SK-N-SH (cell line): ENCODE data around the gene OR2A5. TPM values are rescaled to one million over a fixed set of nuclear protein-coding genes. Genes with fewer than 3 reads are reported as not detected.

Source experiments
- FOXJ3 ChIP-seq: sonication (generic); formaldehyde crosslinking; IDR thresholded peaks from 2 replicates; pipeline ENCODE4 v1.5.1; 2020; ENCODE audit warnings: mild to moderate bottlenecking, missing genetic modification reagents
- NFIC ChIP-seq: IDR thresholded peaks from 2 replicates; pipeline ENCODE4 v1.4.0; 2012; ENCODE audit warnings: borderline replicate concordance
- polyA plus RNA-seq, 3 experiments: library from polyadenylated mRNA; depleted of rRNA; stranded (reverse); fragments of >200 nt; gene quantifications; 2 replicates each; pipeline ENCODE4 v1.2.3, GENCODE V29; 2012
- small RNA-seq, 7 experiments: library from RNA; depleted of rRNA; stranded (forward); fragments of <200 nt; gene quantifications; one replicate each; pipeline ENCODE3, GENCODE V24; 2012
- TF ChIP-seq, protein P1 (sequence below): IDR thresholded peaks from 2 replicates; pipeline ENCODE4 v1.4.0; 2012; ENCODE audit warnings: low read depth, borderline replicate concordance

OR2A5 gene
- polyA plus RNA-seq, 1 of the 3 experiments (the other 2 are of a cell fraction), result not detected

DNA sequence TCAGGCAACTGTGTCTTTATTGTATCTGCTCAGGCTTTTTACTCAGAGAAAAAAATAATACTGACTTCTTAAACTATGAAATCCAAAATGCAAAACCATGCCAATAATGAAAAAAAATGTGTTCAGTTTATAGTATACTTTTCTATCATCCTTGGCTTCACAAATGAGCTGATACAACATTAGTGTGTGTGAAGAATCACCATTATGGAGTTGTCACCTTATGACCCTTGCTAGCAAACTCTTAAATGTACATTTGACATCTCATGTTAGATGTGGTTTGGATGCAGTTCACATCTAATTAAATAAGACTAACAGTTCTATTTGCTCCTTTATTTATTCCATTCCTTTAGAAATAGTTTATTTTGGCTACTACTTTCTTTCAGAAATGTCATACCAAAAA is 56.5 kb downstream of the OR2A5 start (continued):
- TF ChIP-seq, protein P1, sequence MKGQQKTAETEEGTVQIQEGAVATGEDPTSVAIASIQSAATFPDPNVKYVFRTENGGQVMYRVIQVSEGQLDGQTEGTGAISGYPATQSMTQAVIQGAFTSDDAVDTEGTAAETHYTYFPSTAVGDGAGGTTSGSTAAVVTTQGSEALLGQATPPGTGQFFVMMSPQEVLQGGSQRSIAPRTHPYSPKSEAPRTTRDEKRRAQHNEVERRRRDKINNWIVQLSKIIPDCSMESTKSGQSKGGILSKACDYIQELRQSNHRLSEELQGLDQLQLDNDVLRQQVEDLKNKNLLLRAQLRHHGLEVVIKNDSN, result no peak
- TF ChIP-seq NFIC (no peak), FOXJ3 (no peak)

Small RNA genes lying within 50 kb of the gene (small RNA-seq; reads per million reads assigned to genes)
- 0 reads per million in 7 experiments for gene OR2A41P

Other genes starting within 250 kb of the OR2A5 start
- 59.0 and 69.0 TPM in 2 replicates for gene TCAF1, start 146.8 kb upstream of the OR2A5 start, polyA plus RNA-seq (2012; rRNA removed)
- gene OR2F2, start 113.7 kb upstream of the OR2A5 start, polyA plus RNA-seq (2012; rRNA removed), result 0.07 and 0.13 TPM in 2 replicates
- 0.10 TPM in 2 replicates for gene OR2F1, start 94.1 kb upstream of the OR2A5 start, polyA plus RNA-seq (2012; rRNA removed)
- not detected in 2 replicates for gene OR6B1, start 48.6 kb upstream of the OR2A5 start, polyA plus RNA-seq (2012; rRNA removed)
- gene OR2A25, start 20.9 kb downstream of the OR2A5 start, polyA plus RNA-seq (2012; rRNA removed), result not detected in 2 replicates
- not detected in 2 replicates for gene OR2A12, start 37.3 kb downstream of the OR2A5 start, polyA plus RNA-seq (2012; rRNA removed)
- gene OR2A2, start 60.6 kb downstream of the OR2A5 start, polyA plus RNA-seq (2012; rRNA removed), result not detected in 2 replicates
- gene OR2A14, start 74.2 kb downstream of the OR2A5 start, polyA plus RNA-seq (2012; rRNA removed), result not detected in 2 replicates
- not detected in 2 replicates for gene CTAGE4, start 134.5 kb downstream of the OR2A5 start, polyA plus RNA-seq (2012; rRNA removed)
- gene ARHGEF35, start 146.9 kb downstream of the OR2A5 start, polyA plus RNA-seq (2012; rRNA removed), result 0.02 TPM in 1 of 2 replicates, not detected in the other
- not detected in 2 replicates for gene OR2A42, start 190.7 kb downstream of the OR2A5 start, polyA plus RNA-seq (2012; rRNA removed)
- gene OR2A7, start 215.8 kb downstream of the OR2A5 start, polyA plus RNA-seq (2012; rRNA removed), result not detected in 2 replicates
- not detected in 2 replicates for gene CTAGE8, start 220.3 kb downstream of the OR2A5 start, polyA plus RNA-seq (2012; rRNA removed)